Activated naive CD4-positive, alpha-beta T cell treated with anti-CD3 and anti-CD28 coated beads, Interleukin-2, amount 10 ng/mL, durations not matched to agents 7 days and 5 days (primary cell): ENCODE results near the gene NT5C3A.
"Not testable (repeated sequence)": the region's sequence is repeated elsewhere in the genome, so short reads cannot be mapped to it uniquely, and the experiment has no call there.

Source experiments
- CTCF ChIA-PET: fragments of 350-600 bp; sonication (Branson Sonifier 250); formaldehyde crosslinking; loops from one replicate; lab custom pipeline; 2021; ENCODE audit warnings: antibody characterized with exemption; lab: Charles Lee
- DNase-seq: peaks from one replicate; pipeline ENCODE4 v3.0.0-alpha.2; 2020
- H3K27ac Mint-ChIP-seq: one replicate; pipeline ENCODE4 v1.8.0; 2021; ENCODE audit warnings: mild to moderate bottlenecking, moderate library complexity, mixed read lengths
- H3K27me3 Mint-ChIP-seq: one replicate; pipeline ENCODE4 v1.8.0; 2021; ENCODE audit warnings: mild to moderate bottlenecking, mixed read lengths
- H3K36me3 Mint-ChIP-seq: one replicate; pipeline ENCODE4 v1.8.0; 2021; ENCODE audit warnings: mixed read lengths
- H3K4me1 Mint-ChIP-seq: one replicate; pipeline ENCODE4 v1.8.0; 2021; ENCODE audit warnings: mixed read lengths
- H3K4me3 Mint-ChIP-seq: one replicate; pipeline ENCODE4 v1.8.0; 2021; ENCODE audit warnings: mild to moderate bottlenecking, moderate library complexity, mixed read lengths
- H3K9me3 Mint-ChIP-seq: one replicate; pipeline ENCODE4 v1.8.0; 2021; ENCODE audit warnings: mixed read lengths

NT5C3A gene

DNA sequence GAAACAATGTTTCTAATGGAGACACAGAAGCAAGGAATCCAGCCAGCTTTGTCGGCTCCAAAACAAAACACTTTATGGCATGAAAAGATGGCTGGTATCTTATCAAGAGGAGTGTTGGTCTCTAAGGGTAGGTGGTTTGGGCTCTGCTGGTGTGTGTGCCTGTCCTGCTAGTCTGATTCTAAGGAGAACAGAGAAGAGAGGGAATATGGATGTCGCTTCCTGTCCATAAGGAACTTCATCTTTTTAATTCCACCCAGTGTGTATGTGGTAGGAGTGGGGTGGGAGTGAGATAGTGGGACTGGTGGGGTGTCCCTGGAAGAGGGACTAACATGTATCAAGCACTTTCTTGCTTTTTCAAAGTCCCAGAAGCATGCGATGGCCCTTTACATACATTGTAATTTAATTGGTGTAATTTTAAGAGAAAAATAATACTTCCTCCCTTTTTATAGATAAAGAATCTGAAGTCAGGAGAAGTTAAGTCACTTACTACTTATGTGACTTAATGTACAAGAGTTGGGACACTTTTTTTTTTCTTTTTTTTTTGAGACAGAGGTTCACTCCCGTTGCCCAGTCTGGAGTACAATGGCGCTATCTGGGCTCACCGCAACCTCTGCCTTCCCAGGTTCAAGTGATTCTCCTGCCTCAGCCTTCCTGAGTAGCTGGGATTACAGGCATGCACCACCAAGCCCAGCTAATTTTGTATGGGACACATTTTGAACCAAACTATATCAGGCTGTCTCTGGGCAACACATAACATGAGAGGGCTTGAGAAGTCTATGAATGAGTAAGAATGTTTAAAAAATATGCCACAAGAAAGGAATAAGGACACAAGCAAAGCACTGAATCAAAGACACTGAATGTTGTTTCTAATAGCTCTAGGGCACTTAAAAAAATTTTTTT, 18.8 kb downstream of the NT5C3A start:
- no peak overlapping the region for H3K27ac Mint-ChIP-seq
- H3K4me1 Mint-ChIP-seq, result peaks cover 45% of the 10 kb centered on the region
- no peak for DNase-seq
- no peaks in the 10 kb centered on the region for H3K9me3 Mint-ChIP-seq
- H3K27me3 Mint-ChIP-seq, result no peaks in the 10 kb centered on the region
- no peak overlapping the region for H3K4me3 Mint-ChIP-seq
- CTCF ChIA-PET, result interaction anchor here (1.3 kb wide), 1 partner anchor 10 kb away, joined by 7 read pairs; no protein-coding TSS in a partner anchor
- H3K36me3 Mint-ChIP-seq, result peaks cover 3% of the 10 kb centered on the region

DNA sequence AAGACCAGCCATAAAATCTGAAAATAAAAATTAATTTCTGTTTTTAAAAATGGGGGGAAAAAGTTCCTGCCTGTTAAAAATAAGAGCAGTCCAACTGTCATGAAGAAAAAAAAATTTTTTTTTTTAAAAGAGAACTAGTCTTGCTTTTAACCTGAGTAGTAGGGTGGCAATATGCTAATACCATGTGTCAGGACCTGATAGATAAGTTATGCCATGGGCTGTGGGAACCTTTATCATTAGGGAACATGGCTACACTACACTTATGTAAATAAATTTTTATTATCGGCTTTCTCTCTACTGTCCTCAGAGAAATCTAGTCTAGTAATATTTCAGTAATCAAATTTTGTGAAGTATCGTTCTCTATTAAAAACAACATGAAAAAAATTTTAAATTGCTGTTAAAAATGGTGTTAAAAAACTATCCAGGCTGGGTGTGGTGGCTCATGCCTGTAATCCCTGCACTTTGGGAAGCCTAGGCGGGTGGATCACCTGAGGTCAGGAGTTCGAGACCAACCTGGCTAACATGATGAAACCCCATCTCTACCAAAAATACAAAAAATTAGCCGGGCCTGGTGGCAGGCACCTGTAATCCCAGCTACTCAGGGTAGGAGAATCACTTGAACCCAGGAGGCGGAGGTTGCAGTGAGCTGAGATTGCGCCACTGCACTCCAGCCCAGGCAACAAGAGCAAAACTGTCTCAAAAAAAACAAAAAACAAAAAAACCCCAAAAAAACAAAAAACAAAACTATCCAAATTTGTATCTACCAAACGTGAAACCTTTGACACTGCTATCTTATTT, 20.7 kb downstream of the NT5C3A start:
- no peak overlapping the region for H3K27ac Mint-ChIP-seq
- CTCF ChIA-PET, result interaction anchor here (1.3 to 2.1 kb wide), 3 partner anchors 12 to 191 kb away, joined by 3 to 10 read pairs (median 7); partner anchors contain the start of gene RP9
- peaks cover 54% of the 10 kb centered on the region for H3K4me1 Mint-ChIP-seq
- peaks cover 4% of the 10 kb centered on the region for H3K36me3 Mint-ChIP-seq
- no peak overlapping the region for H3K4me3 Mint-ChIP-seq
- no peaks in the 10 kb centered on the region for H3K9me3 Mint-ChIP-seq
- H3K27me3 Mint-ChIP-seq, result no peaks in the 10 kb centered on the region
- no peak for DNase-seq

DNA sequence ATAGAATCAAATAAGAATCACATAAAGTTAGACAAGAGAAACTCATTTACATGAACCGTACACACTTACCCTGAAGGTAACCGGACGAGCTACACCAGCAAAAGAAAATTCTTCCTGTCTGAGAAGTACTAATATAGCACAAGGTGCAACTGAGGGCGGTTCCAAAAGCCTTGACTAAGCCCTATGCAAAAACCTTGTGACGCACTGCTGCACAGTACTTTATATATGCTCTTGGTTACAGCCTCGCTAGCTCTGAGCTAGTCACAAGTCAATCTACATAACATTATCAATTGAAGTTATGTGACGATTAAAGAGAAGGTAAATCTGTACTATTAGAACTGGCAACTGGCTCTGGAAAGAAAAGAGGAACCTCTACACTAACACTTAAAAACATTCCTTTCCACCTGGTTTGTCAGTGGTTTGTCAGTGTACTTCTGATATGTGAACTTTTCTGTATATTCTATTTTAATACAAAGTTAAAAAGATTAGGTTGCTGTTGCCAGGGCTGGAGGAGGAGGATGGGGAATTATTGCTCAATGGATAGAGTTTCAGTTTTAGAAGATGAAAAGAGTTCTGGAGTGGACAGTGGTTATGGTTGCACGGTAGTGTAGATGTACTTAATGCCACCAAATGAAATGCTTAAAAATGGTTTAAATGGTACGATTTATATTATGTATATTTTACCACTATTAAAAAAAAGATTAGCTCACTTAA, 21.6 kb downstream of the NT5C3A start:
- H3K4me1 Mint-ChIP-seq, result peaks cover 52% of the 10 kb centered on the region
- H3K9me3 Mint-ChIP-seq, result no peaks in the 10 kb centered on the region
- peak overlapping the region; percentile 89 for H3K27ac Mint-ChIP-seq
- no peaks in the 10 kb centered on the region for H3K27me3 Mint-ChIP-seq
- CTCF ChIA-PET, result interaction anchor here (1.1 to 2.1 kb wide), 6 partner anchors 9 to 194 kb away, joined by 3 to 10 read pairs (median 5); partner anchors contain the start of gene RP9
- DNase-seq, result peak; percentile 80
- peak overlapping the region; percentile 74 for H3K4me3 Mint-ChIP-seq
- peaks cover 6% of the 10 kb centered on the region for H3K36me3 Mint-ChIP-seq

DNA sequence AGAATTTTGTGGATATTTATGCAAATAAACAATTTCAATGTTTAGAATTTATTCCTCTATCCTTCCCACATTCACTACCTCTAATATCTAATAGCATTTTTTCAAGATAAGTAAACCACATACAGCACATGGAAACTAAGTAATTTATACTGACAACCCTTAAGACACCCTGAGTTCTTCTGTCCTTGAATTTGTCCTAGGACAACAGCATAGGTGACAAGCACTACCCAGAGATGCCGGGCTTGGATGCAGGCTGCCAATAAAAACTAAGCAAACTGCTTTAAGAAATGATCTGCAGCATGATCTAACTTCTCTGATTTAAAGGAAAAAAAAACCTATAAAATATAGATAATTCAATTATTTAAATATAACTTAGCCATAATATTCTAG, 22.7 kb downstream of the NT5C3A start:
- Mint-ChIP-seq H3K4me3 (peak overlapping the region; percentile 78), H3K4me1 (peaks cover 52% of the 10 kb centered on the region), H3K27ac (peak overlapping the region; percentile 84), H3K9me3 (no peaks in the 10 kb centered on the region), H3K27me3 (no peaks in the 10 kb centered on the region), H3K36me3 (peaks cover 9% of the 10 kb centered on the region)
- no peak for DNase-seq
- CTCF ChIA-PET, result interaction anchor here (1.1 to 2.1 kb wide), 5 partner anchors 10 to 193 kb away, joined by 3 to 10 read pairs (median 6); partner anchors contain the start of gene RP9

DNA sequence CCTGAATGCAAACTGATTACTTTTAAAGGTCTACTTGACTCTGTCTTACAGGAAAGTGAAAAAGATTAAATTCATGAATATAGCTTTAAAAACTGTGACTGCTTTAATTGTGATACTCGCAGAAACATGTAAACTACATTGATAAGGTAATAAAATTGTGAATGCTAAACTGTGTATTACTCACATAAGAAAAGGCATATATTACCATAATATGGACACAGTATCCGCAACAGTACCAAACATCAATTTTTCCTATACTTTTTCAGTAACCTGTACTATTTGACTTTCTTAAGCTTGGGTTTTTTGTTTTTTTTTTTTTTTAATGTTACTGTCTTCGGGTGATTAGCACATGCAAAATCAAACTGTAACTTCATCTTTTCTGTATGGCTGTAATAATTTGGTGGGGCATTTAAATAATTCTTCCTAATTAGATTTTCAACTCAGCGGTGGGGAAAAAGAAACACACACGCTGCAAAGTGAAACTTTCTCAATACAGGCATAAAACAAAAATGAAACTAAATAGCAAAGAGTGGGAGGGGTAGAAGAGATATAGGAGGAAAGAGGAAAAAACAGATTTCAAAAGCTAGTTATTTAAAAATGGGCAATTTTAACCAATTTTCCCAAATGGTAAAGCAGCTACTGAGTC, 23.2 kb downstream of the NT5C3A start:
- Mint-ChIP-seq H3K36me3 (peaks cover 14% of the 10 kb centered on the region), H3K27ac (peak overlapping the region; percentile 84), H3K9me3 (no peaks in the 10 kb centered on the region), H3K4me1 (peaks cover 53% of the 10 kb centered on the region), H3K27me3 (no peaks in the 10 kb centered on the region), H3K4me3 (peak overlapping the region; percentile 78)
- DNase-seq, result no peak
- CTCF ChIA-PET, result interaction anchor here (1.3 kb wide), 1 partner anchor 19 kb away, joined by 6 read pairs; no protein-coding TSS in a partner anchor

DNA sequence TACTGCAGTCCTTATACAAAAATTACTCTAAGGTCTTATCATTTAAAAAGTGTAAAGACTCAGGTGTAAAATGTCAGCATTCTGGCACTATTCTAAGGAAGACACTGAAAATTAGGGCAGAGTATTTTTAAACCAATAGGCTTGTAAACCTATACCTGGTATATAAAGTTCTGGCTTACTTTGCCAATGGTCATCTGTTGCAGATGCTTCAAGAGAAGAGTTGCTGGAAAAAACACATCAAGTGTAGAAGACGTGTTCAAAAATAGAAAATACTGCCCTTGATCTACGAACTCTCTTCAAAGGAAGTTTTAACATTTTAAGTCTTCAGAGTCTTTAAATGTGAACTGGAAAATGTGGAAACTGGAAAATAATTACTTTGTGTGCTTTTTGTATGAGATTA, 23.9 kb downstream of the NT5C3A start:
- peaks cover 50% of the 10 kb centered on the region for H3K4me1 Mint-ChIP-seq
- CTCF ChIA-PET, result no interaction called here
- H3K27me3 Mint-ChIP-seq, result no peaks in the 10 kb centered on the region
- no peak for DNase-seq
- H3K4me3 Mint-ChIP-seq, result peak overlapping the region; percentile 78
- H3K27ac Mint-ChIP-seq, result peak overlapping the region; percentile 84
- H3K9me3 Mint-ChIP-seq, result no peaks in the 10 kb centered on the region
- peaks cover 16% of the 10 kb centered on the region for H3K36me3 Mint-ChIP-seq

DNA sequence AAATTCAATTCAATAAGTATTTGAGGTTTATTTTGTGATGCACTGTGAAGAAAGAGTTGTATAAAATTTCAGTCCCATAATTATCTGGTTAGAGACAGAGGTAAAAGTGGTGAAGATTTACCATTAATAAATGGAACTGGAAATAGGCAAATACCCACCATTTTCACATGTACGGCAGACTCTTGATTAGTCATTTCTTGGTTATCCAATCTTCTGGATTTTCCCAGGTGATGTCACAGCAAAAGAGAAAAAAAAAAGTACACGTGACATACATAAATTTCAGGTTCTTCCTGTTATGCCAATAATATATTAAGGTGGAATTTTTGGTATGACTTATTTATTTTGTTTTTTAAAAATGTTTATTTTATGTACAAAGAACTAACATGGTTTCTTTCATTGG, 26.8 kb downstream of the NT5C3A start:
- H3K36me3 Mint-ChIP-seq, result peaks cover 16% of the 10 kb centered on the region
- CTCF ChIA-PET, result interaction anchor here (1.4 kb wide), 1 partner anchor 189 kb away, joined by 6 read pairs; no protein-coding TSS in a partner anchor
- DNase-seq, result no peak
- H3K27me3 Mint-ChIP-seq, result no peaks in the 10 kb centered on the region
- no peak overlapping the region for H3K4me3 Mint-ChIP-seq
- no peak overlapping the region for H3K27ac Mint-ChIP-seq
- peaks cover 39% of the 10 kb centered on the region for H3K4me1 Mint-ChIP-seq
- H3K9me3 Mint-ChIP-seq, result no peaks in the 10 kb centered on the region

DNA sequence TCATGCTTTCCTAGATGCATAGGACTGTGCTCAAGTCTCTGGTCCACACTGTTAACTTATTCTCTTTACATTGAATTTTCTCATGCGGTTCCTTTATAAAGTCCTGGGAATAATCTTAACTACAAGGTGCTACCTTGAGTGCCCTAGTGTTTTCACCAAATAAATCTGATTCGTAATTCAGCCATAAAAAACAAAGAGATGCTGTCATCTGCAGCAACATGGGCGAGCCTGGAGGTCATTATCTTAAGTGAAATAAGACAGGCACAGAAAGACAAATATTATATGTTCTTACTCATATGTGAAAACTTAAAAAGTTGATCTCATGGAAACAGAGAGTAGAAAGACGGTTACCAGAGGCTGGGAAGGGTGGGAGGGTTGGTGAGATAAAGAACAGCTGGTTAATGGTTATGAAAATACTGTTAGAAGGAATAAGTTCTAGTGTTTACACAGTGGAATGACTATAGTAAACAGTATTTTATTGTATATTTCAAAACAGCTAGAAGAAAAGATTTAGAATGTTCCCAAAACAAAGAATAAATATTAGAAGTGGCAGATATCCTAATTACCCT, 38.3 kb downstream of the NT5C3A start:
- H3K4me3 Mint-ChIP-seq, result no peak overlapping the region
- CTCF ChIA-PET, result no interaction called here
- no peaks in the 10 kb centered on the region for H3K4me1 Mint-ChIP-seq
- H3K9me3 Mint-ChIP-seq, result no peaks in the 10 kb centered on the region
- no peak for DNase-seq
- no peak overlapping the region for H3K27ac Mint-ChIP-seq
- peaks cover 30% of the 10 kb centered on the region for H3K36me3 Mint-ChIP-seq
- H3K27me3 Mint-ChIP-seq, result no peaks in the 10 kb centered on the region

DNA sequence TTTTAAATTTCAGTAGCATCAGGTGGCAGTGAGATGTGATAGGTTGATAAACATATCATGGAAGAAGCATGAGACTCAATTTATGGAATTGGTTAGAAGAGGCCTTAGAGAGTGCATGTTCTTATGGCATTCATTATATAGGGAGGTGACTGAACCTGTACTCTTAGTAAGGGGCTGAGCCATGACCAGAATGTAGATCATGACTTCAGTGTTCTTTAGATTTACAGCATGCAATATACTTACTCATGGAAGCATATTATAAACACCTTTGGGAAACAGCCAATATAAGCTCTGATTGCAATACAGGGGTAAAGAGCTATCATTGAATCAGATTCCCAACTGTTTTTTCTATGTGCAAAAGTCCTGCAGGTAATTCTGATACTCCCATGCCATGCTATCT, 50.2 kb downstream of the NT5C3A start:
- DNase-seq, result no peak
- CTCF ChIA-PET, result no interaction called here
- Mint-ChIP-seq H3K4me3 (no peak overlapping the region), H3K27ac (no peak overlapping the region), H3K36me3 (peaks cover 42% of the 10 kb centered on the region), H3K27me3 (no peaks in the 10 kb centered on the region), H3K4me1 (no peaks in the 10 kb centered on the region), H3K9me3 (no peaks in the 10 kb centered on the region)

DNA sequence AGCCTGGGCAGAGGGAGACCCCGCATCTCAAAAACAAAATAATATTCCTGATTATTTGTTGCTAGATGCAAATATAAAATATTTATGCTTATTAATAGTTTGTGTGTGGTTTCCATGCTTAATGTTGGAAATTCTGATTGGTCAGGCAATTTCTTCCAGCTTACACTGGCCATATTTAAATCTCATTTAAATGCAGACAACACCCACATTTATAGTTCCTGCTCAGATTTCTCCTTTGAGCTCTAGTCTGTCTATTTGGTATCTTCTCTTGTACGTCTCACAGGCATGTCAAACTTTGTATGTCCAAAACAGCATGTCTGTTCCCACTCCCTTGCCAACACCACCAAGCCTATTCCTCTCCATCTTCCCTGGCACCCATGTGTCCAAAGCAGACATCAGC, 52.8 kb downstream of the NT5C3A start:
- Mint-ChIP-seq H3K36me3 (peaks cover 27% of the 10 kb centered on the region), H3K27me3 (no peaks in the 10 kb centered on the region), H3K27ac (no peak overlapping the region), H3K9me3 (no peaks in the 10 kb centered on the region), H3K4me3 (no peak overlapping the region), H3K4me1 (no peaks in the 10 kb centered on the region)
- CTCF ChIA-PET, result no interaction called here
- no peak for DNase-seq

DNA sequence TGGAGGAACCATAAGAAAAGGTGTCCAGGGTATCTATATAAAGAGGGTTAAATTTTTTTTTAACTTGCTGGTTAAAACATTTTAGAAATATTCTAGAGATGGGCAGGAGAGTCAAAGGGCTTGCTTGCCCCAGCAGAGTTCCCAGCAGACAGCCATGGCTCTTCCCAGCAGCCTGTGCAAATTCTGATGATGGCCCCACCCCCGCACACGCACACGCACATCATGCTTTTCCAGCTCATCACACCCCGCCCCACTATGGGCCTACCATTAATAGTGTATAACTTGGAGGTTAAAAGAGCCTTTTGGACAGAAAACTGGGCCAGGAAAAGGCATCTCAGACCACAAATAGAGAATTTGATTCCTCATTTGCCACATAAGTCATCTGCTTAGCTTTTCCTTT, 56.9 kb downstream of the NT5C3A start:
- H3K9me3 Mint-ChIP-seq, CTCF ChIA-PET, H3K27ac Mint-ChIP-seq, H3K4me1 Mint-ChIP-seq, H3K27me3 Mint-ChIP-seq, H3K4me3 Mint-ChIP-seq, DNase-seq, H3K36me3 Mint-ChIP-seq: not testable (repeated sequence)

DNA sequence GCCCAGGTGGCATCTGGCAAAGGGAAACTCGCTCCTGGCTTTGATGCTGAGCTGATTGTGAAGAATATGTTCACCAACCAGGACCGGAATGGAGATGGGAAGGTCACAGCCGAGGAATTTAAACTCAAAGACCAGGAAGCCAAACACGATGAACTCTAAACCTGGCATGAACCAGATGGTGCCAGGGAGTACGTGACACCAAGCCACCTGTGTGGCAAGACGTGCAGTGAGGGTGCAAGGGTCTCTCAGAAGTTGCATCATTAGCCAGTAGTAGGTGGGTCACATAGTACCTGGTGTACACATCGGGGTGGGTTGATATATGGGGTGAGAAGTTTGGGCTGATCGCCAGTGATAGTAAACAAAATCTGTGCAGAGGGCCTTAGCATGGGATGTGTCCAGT, 57.4 kb downstream of the NT5C3A start:
- H3K4me1 Mint-ChIP-seq, H3K27me3 Mint-ChIP-seq, H3K36me3 Mint-ChIP-seq, H3K27ac Mint-ChIP-seq, H3K4me3 Mint-ChIP-seq, DNase-seq, H3K9me3 Mint-ChIP-seq, CTCF ChIA-PET: not testable (repeated sequence)

DNA sequence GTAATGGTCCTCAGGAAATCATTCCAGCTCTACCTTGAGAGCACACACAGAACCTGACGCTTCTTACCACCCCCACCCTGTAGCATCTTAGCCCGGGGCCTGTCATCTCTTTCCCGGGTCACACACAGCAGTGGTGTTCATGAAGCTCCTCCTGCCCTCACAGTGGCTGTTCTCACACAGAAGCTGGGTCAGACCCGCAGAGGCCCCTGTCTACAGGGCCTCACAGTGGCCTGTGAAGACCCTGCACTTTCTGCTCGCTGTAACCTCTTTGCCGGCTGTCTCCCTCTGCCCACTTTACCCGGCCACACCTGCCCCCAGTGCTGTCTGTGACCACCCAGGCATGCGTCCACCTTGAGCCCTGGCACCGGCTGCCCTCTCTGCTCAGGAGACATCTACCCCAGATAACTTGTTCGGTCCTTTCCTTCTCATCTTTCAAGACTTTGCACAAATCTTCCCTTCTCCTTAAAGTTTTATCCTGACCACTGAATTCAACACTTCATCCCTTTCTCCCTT, 58.4 kb downstream of the NT5C3A start:
- H3K4me1 Mint-ChIP-seq, CTCF ChIA-PET, H3K4me3 Mint-ChIP-seq, H3K36me3 Mint-ChIP-seq, DNase-seq, H3K9me3 Mint-ChIP-seq, H3K27ac Mint-ChIP-seq, H3K27me3 Mint-ChIP-seq: not testable (repeated sequence)
